Measurements from ENCODE around the gene PDCD4. TPM values are rescaled to one million over a fixed set of nuclear protein-coding genes. Genes with fewer than 3 reads are reported as not detected.
"Not testable (repeated sequence)": the region's sequence is repeated elsewhere in the genome, so short reads cannot be mapped to it uniquely, and the experiment has no call there.

The PDCD4 gene
- total RNA-seq, 1 experiment from 2014 or later = 18.5 TPM

DNA sequence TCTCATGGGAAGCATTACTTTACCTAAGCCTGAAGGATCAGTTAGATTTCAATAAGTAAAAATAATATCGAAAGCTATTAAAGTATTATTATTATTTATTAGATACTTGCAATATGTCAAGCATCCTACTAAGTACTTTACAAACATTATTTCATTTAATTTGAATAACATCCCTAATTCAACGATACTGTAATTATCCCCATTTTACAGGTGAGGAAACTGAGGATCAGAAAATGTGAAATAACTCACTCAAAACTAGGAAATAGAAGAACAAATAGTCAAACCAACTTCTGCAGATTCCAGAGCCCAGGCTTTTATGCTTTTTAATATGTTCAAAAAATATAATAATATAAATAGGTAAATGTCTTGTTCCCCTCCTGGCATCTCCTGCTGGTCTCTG lies 10.3 kb upstream of the PDCD4 start:
- DNase-seq (ENCODE audit: low spot score) = no peak

DNA sequence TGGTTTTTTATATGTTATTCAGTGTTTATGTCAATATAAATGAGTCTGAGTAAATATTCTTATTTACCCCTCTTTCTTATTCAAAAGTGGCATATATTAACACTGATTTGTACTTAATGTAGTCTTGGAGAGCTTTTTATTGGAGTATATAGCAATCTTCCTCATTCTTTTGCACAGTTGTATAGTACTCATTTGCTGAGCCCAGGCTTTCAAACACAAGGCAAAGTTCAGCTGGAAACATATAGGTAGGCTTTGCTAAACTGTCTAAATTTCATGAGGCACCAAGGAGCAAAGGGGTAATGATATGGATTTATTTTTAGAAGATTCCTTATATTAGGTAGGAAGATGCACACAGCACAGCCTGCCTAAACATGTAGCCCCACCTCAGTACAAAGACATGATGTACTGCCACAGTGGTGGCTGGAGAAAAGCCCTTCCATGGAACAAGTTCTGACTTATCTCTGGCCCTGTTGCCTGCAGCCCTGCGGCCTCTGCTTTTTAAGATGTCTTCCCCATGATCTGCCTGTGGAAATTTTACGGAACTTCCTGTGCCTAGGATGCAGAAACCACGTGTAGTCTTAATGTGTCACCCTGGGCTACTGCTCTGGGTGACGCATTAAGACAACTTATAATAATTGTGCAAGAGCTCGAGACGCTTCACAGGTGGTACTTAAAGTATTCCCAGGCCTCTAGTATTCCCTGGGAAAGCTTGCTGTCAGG lies 9.6 kb upstream of the PDCD4 start:
- no peak for DNase-seq (ENCODE audit: low spot score)

DNA sequence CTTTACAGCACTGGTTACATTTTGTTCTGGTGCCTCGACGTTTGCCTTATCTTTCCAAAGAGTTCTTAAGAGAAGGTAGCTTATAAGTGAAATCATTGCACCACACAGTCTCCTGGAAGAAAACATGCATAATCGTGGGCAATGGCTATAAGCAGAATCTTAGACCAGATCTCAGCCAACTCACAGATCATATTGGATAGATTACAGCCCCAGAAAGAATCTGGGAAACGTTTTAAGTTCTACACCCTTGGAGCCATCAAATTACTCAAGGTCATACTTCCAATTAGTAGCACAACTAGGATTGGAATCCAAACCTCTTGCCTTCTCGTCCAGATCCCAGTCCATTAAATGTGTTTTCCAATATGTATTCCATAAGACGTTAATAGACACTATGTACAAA lies 8.8 kb upstream of the PDCD4 start:
- no peak for DNase-seq (ENCODE audit: low spot score)

DNA sequence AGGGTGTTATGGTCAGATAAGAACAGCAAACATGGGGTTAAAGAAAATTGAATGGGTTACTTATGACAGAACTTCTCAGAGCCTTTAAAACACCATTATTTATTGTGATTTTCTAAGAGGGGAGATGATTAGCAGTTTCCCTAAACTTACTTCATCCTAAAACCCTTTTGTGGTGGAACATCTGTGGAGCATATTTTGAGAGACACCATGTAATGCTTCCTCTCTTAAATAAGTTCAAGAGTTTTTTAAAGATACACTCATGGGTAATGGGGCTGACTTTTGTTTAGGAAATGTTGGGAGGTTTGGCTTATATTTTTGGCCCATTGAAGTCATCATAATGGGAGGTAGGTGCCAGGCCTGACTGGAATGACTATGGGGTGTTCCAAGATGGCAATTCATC lies 8.4 kb upstream of the PDCD4 start:
- DNase-seq (ENCODE audit: low spot score) = no peak

DNA sequence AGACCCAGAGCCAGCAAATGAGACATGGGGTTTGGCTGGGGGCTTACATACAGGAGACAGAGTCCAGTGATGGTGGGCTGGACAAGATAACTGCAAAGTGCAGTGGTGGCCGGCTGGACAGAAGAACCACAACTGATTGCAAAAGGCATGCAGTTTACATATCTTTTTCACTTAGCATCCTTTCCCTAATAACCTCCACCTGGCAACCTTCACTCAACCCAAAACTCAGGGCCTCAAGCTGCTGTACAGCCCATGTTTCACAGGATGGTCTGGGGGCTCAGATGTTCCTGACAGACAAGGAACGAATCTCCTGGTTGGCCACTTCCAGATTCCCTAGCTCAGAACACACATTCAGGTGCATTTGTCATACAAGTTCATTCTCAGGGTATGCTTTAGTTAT lies 7.8 kb upstream of the PDCD4 start:
- no peak for DNase-seq (ENCODE audit: low spot score)

DNA sequence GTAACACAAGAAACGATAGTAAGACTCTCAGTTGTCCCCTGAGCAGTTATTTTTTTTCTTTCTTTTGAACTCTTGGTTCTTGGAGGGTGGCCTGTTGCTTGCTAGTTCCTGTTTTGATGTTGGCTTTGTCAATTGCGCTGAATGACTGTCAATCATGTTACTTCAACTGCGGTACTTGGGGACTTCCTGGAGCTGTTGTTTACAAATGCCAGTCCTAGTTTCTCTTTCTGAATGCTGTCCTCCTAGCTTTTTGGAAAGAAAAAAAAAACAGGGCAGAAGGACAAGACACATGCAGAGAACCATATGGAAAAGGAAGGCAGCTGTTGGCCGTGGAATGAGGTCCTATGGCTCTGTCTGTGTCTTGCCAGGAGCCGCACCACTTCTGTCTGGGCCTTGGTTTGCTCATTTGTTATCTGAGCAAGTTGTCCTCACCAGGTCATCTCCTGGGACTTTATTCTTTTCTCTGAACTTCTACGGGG lies 7.0 kb upstream of the PDCD4 start:
- DNase-seq (ENCODE audit: low spot score) = no peak

DNA sequence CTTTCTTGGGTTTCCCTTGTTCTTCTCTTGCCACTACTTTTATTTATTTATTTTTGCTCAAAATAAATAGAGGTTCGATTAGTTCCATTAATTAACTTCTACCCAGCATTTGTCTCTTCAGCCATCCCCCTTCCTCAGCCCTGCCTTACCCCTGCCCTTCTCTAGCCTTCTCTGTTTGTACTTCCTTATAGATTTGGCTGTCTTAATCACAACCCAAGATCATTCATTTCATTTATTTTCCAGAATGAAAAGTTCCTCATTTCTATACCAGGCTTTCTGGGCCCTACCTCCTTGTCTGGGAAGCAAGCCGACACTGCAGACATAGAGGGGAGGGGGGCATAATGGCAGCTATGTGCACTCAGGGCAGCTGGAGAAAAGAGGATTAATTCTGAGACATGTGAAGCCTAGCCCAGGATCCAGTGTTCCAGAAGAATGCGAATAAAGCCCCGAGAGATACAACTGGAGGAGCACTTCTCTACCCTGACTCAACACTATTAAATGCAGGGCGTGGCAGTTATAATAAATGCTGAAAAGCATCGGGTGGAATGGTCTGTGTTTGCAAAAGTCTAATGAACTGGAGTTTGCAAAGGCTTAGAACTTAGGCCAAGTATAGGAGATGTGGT lies 6.4 kb upstream of the PDCD4 start:
- DNase-seq (ENCODE audit: low spot score) = no peak

DNA sequence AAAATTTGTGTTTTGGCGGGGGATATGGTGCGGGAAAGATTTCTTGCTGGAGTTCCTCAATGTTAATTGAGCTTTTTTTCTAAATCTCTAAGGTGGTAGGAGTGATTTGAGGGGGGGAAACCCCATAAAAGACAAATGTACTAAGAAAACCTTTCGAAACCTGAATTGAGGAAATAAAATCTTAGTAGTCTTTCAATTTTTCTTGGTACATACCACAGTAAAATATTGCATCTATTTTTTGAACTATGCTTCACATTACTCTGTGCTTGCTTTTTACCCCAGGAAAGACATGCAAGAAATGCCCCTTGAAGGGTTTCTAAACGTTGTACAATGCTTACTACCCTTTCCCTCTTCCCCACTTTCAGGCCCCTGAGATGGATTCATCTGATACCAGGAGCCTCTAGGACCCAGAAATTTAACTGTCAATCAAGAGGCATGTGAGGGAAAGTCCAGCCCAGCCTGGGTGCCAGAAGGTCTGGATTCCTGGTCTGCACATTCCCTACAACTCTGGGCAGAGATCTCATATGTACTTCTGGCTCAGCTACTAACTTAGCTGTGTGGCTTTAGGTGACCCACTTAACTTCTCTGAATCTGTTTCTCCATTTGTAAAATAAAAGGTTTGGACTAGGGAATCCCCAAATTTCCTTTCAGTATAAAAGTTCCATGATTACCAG lies 5.8 kb upstream of the PDCD4 start:
- DNase-seq (ENCODE audit: low spot score) = no peak

DNA sequence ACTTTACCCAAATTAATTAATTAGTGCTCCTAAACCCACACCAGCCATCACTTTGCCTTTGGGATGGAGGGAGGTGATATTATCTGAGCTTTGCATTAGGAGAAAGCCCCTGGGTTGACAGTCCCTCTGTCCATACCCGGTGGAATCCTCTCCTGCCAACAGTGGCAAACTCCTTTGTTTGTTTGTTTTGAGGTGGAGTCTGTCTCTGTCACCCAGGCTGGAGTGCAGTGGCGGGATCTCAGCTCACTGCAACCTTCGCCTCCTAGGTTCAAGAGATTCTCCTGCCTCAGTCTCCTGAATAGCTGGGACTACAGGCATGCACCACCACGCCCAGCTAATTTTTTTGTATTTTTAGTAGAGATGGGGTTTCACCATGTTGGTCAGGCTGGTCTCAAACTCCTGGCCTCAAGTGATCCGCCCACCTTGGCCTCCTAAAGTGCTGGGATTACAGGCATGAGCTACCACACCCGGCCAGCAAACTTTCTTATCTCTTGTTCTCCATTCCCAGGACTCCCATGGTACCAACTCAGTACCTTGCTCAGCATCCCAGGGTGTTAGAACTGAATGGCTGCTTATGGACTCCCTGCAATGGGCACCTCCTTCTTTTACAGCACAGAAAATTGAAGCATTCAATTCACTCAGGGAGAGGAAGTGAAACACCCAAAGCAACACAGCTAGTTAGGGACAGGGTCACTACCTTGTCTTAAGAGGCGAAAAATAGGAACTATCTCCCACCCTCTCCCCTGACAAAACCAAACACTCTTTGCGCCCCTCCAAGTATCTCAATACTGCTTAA lies 4.5 kb upstream of the PDCD4 start:
- not testable (repeated sequence) for DNase-seq (ENCODE audit: low spot score)

DNA sequence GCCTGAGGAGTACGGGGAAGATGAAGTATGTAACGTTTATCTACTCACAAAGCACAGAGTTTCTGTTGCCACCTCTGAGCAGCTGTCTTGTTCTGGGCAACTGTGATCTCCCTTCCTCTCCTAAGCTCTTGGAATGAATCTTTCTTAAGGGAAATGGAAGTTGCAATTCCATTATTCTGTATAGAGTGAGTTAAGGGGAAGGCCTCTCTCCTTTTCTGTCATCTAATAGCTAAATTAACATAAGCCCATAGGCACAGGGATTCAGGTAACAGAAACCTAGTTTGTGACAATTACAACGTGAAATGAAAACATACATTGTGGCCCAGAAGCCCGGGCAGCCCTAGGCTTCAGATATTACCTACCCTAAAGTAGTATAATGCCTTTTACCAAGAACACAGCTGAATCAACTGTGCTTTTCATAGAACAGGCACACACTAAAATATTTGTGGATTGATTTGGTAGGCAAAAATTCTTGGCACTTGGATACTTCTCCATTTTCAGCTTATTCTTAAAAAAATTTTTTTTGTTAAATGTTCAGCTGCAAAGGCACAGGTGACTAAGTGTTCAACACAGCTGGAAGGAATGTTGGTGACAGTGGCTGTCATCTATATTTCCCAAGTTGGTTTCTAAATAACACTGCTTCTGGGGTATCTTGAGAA lies 3.8 kb upstream of the PDCD4 start:
- DNase-seq (ENCODE audit: low spot score) = no peak

DNA sequence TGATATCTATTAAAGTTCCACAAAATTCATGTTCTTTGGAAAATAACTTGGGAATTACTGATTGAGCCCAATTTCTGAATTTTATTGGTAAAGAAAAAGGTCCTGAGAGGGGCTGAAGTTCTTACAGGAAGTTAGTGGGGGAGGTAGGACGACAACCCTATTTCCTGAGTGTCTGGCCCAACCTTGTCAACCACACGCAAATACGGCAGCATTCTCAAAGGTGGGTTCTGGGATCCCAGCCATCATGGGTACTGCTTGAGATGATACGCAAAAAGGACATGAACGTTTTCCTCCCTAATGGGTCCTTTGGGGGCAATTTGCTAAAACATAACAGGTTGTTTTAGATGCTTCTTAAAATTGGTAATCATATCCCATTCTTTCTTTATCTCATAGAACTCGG lies 2.7 kb upstream of the PDCD4 start:
- DNase-seq (ENCODE audit: low spot score) = no peak

DNA sequence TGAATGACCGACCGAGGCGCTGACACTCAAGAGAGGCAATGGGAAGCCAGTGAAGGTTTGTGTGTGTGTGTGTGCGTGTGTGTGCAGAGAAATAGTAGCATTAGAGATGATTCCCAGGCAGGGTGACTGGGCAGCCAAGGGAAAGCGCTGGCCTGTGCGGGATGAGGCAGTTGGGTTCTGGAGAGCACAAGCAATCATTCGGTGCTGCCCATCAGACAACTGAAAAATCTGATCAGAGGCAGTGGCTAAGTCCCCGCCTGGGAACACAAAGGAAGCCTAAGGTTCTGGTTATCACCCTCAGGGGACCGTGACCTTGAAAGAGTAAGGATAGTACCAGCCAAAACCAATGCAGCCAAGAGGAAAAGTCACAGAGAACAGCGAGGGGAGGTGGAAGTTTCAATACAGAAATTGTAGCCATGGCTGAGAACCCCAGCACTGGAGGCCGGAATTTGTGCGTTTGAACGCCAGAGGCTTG lies 868 bp upstream of the PDCD4 start:
- DNase-seq (ENCODE audit: low spot score) = no peak

DNA sequence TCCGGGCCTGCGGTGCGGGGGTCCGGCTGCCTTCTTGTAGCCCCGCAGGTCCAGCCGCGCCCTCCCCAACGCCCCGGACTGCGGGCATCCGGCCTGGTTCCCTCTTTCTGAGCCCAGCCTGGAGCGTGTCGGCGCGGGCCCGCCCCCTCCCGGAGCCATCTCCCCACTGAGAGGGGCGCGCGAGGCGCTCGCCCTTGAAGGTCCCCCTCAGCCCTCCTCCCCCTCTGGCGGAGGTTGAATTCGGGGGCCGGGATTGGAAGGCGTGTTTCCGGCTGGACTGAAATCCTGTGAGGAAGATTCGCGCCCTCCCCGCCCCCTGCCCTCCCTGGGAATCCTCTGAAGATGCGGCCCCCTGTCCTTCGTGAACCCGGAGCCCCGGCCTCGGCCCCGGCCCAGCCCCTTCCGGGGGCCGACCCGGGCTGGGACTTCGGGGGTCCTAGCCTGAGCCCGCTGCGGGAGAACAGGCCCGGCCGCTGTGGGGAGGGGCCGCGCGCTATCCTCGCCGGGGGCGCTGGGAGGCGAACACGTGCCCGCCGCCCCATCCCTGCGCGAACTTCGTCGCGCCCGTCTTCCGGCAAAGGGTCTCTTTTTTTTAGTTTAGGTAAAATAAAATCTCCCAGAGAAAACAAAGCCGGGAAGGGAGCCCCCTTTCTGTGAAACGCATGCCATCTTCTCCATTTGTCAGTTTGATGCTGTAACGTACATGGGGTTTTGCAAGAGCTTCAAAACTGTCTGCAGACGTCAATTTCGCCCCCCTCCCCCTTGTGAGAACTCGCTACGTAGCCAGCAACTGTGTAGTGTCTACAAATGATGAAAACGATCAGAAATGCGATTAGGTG lies 636 bp downstream of the PDCD4 start:
- DNase-seq (ENCODE audit: low spot score) = peak; percentile 19

DNA sequence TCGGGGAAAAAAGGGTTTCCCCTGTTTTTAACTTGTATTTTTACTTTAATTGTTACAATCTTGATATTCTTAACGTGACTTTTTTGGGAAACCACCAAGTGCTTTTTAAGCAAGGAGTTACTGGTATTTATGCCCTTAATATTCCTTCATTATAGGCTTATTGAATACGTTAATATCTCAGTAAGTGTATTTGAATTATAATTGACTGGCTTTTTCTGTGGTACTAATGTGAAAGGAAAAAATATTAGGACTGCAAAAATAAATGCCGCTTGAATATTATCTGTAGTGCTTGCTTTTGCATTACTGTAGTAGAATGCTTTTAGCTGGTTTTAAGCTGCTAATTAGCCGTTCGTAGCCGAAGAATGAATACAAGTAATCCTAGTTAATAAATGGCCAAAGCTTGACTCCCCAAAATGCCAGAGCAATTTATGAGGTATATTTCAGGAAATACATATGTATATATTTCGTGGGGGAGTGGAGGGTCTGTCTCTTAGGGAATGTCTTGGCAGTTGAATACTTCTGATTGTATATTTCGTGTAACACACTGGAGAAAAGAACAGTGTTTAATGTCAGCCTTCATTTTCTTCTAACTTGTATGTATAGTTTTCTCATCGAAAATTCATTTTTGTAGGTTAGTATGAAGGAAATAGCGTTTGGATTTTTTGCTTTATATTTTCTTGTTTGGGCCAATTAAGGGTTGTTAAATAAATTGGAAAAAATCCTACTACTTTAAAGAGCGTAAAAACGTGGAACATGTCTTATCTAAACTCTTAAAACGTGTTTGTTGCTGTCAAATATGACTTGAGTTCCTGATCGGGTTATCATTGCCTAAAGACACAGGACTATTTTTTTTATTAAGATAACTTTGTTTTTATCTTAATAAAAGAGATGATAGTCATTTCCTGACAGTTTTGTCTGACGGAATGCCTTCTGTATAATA lies 1.5 kb downstream of the PDCD4 start:
- peak; percentile 50 for DNase-seq (ENCODE audit: low spot score)

DNA sequence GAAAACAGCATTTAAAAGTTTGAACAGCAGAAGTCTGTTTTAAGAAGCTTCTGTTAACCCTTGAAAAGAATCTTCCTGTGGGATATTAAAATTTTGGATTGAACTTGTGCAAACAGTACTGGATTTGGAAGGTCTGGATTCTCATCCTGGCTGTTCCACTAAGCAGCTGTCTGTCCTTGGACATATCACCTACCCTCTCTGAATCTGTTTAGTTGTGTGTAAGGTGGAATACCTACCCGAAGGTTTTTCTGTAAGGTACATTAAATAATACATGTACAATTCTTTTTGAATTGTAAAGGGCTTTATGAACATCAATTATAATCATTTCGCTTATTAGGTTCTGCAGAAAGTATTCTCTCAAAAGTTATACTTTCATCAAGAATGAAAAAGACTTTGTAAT lies 2.2 kb downstream of the PDCD4 start:
- DNase-seq (ENCODE audit: low spot score) = no peak

DNA sequence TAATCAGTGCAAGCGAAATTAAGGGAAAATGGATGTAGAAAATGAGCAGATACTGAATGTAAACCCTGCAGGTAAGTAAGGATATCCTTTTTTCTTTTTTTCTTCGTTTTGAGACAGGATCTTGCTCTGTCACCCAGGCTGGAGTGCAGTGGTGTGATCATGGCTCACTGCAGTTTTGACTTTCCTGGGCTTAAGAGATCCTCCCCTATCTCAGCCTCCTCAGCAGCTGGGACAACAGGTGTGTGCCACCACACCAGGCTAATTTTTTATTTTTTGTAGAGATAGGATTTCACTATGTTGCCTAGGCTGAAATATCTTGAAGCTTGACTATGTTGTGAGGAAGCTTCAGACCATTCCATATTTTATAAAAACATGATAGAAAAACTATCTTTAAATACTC lies 4.3 kb downstream of the PDCD4 start:
- DNase-seq (ENCODE audit: low spot score) = no peak

DNA sequence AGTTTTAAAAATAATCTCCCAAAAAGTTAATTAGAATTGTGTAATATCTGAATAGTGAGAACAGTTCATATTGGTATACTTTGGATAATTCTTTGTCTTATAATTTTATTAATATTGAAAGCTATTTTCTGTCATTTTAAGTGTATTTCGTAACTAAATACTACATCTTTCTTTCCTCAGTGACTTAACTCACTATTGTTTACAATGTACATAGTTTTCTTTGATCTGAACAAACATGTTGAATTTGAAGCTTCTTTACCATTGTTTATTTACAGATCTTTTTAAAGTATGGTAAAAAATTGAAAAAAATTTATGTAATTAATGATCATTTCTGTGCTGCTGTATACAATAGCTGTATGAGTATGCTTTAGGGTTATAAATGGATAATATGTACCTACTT lies 5.1 kb downstream of the PDCD4 start:
- no peak for DNase-seq (ENCODE audit: low spot score)

DNA sequence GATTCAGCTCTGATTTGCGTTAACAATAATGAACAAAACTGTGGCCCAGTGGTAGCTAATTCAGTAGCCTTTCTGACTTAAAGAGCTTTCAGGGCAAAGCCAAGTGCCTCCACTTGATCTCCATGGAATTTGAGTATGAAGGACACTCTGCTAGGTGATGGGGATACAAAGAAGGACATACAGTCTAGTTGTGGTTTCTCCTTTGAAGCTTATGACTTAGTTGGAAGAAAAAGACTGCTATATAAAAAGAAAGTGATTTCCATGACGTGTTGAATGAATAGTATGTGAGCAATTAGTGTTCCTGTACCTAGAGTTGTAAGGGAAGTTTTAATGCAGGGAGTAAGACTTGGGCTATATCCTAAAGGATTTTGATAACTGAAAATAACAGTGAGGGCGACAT lies 8.3 kb downstream of the PDCD4 start:
- no peak for DNase-seq (ENCODE audit: low spot score)

DNA sequence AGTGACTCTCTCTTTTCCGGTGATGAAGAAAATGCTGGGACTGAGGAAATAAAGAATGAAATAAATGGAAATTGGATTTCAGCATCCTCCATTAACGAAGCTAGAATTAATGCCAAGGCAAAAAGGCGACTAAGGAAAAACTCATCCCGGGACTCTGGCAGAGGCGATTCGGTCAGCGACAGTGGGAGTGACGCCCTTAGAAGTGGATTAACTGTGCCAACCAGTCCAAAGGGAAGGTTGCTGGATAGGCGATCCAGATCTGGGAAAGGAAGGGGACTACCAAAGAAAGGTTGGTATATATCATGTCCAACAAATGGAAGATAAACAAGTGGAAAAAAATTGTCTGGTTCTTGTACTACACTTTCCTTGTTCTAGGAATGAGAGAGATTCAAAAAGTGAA lies 9.5 kb downstream of the PDCD4 start:
- DNase-seq (ENCODE audit: low spot score) = no peak
